Measurements from ENCODE around the gene ITGB7. TPM values are rescaled to one million over a fixed set of nuclear protein-coding genes. Genes with fewer than 3 reads are reported as not detected.
A peak's percentile ranks its signal among the peaks of the same experiment; 100 is the strongest.

ITGB7 gene
- total RNA-seq (2022), result 1.1 TPM in 2 replicates
- Bru-seq, nascent RNA, result percentile 14 among the genes with signal in this experiment
- percentile 22 among the genes with signal in this experiment for BruChase-seq, experiment 1, labeled RNA remaining after a 2-hour chase
- BruChase-seq, experiment 2, labeled RNA remaining after a 6-hour chase, result percentile 17 among the genes with signal in this experiment
- long read RNA-seq, partial matches to known transcripts, result 0 of 2 reads
- long read RNA-seq, other reads (novel, unspliced or antisense), result 2 of 2 reads

GRCh38 chr12:53207042-53207441, at the start of gene ITGB7:
TSS of gene ITGB7 (minus strand) at chr12:53207251. CDS start at chr12:53200443, 6,808 bp downstream.
- DNase-seq, result no peak
- no peaks in the 10 kb centered on the region for H3K36me3 ChIP-seq (ENCODE audit: control insufficient read depth, insufficient read depth, low read length)
- Mint-ChIP-seq H3K4me3 (ENCODE audit: unreplicated experiment) (no peak within 1 kb of the TSS), H3K4me1 (ENCODE audit: low read depth, unreplicated experiment) (no peaks in the 10 kb centered on the region), H3K36me3 (ENCODE audit: insufficient read depth, unreplicated experiment) (no peaks in the 10 kb centered on the region), H3K9me3 (ENCODE audit: unreplicated experiment) (no peaks in the 10 kb centered on the region), H3K27ac (ENCODE audit: unreplicated experiment) (peak within 1 kb of the TSS; percentile 40), H3K27me3 (ENCODE audit: insufficient read depth, unreplicated experiment) (no peaks in the 10 kb centered on the region)
- H3K27me3 ChIP-seq (replicated peaks; ENCODE audit: control insufficient read depth, insufficient read depth, low read length), result no peaks in the 10 kb centered on the region
- H3K4me3 ChIP-seq (ENCODE audit: low read depth, low read length), result no peak within 1 kb of the TSS
- BruUV-seq (replicated peaks), result no TSS peak
- H3K9me3 ChIP-seq, result no peaks in the 10 kb centered on the region
- H3K4me1 ChIP-seq, result no peaks in the 10 kb centered on the region
- ChIA-PET POLR2A (no interaction called here), CTCF (no interaction called here)
- TF ChIP-seq CTCF (IDR thresholded peaks at IDR 0.05; ENCODE audit: insufficient read depth in 1 of 2, low read depth in 1 of 2, low read length in 1 of 2, severe bottlenecking in 1 of 2, unreplicated experiment in 1 of 2), result no peak
- intact Hi-C loops (cut with micrococcal nuclease; ENCODE audit: unreplicated experiment), result no loop called here

- no TSS peak for BruUV-seq (replicated peaks)
- peaks cover 19% of the 10 kb centered on the region for H3K4me1 Mint-ChIP-seq (ENCODE audit: low read depth, unreplicated experiment)
- POLR2A ChIA-PET, result no interaction called here
- no peaks in the 10 kb centered on the region for H3K27me3 Mint-ChIP-seq (ENCODE audit: insufficient read depth, unreplicated experiment)
- DNase-seq, result no peak
- Histone ChIP-seq H3K9me3 (no peaks in the 10 kb centered on the region), H3K4me1 (peaks cover 8% of the 10 kb centered on the region), H3K4me3 (ENCODE audit: low read depth, low read length) (no peak overlapping the region), H3K27me3 (replicated peaks; ENCODE audit: control insufficient read depth, insufficient read depth, low read length) (no peaks in the 10 kb centered on the region), H3K36me3 (ENCODE audit: control insufficient read depth, insufficient read depth, low read length) (peaks cover 2% of the 10 kb centered on the region; the same call in 1 of the 2 replicates)
- intact Hi-C loops (cut with micrococcal nuclease; ENCODE audit: unreplicated experiment), result no loop called here
- no peak overlapping the region for H3K27ac Mint-ChIP-seq (ENCODE audit: unreplicated experiment)
- no peak overlapping the region for H3K4me3 Mint-ChIP-seq (ENCODE audit: unreplicated experiment)
- H3K9me3 Mint-ChIP-seq (ENCODE audit: unreplicated experiment), result no peaks in the 10 kb centered on the region
- CTCF ChIA-PET, result no interaction called here
- no peaks in the 10 kb centered on the region for H3K36me3 Mint-ChIP-seq (ENCODE audit: insufficient read depth, unreplicated experiment)
- TF ChIP-seq CTCF (IDR thresholded peaks at IDR 0.05; ENCODE audit: insufficient read depth in 1 of 2, low read depth in 1 of 2, low read length in 1 of 2, severe bottlenecking in 1 of 2, unreplicated experiment in 1 of 2), result no peak
Measured at GRCh38 chr12:53255996-53256395, 48.9 kb upstream of the ITGB7 start.

GRCh38 chr12:53254816-53255545, 47.9 kb upstream of the ITGB7 start:
- CTCF ChIA-PET, result interaction anchor here (1.4 kb wide), 1 partner anchor 35 kb away, joined by 3 read pairs; no protein-coding TSS in a partner anchor
- H3K27me3 Mint-ChIP-seq (ENCODE audit: insufficient read depth, unreplicated experiment), result no peaks in the 10 kb centered on the region
- intact Hi-C loops (cut with micrococcal nuclease; ENCODE audit: unreplicated experiment), result no loop called here

More at GRCh38 chr12:53254816-53255545, 47.9 kb upstream of the ITGB7 start:
- no peaks in the 10 kb centered on the region for H3K9me3 Mint-ChIP-seq (ENCODE audit: unreplicated experiment)
- peaks cover 22% of the 10 kb centered on the region for H3K4me1 Mint-ChIP-seq (ENCODE audit: low read depth, unreplicated experiment)
- peaks cover 14% of the 10 kb centered on the region for H3K4me1 ChIP-seq
- TF ChIP-seq CTCF (IDR thresholded peaks at IDR 0.05; ENCODE audit: insufficient read depth in 1 of 2, low read depth in 1 of 2, low read length in 1 of 2, severe bottlenecking in 1 of 2, unreplicated experiment in 1 of 2), result no peak
- no peak overlapping the region for H3K27ac Mint-ChIP-seq (ENCODE audit: unreplicated experiment)
- no peaks in the 10 kb centered on the region for H3K27me3 ChIP-seq (replicated peaks; ENCODE audit: control insufficient read depth, insufficient read depth, low read length)
- peaks cover 2% of the 10 kb centered on the region; the same call in 1 of the 2 replicates for H3K36me3 ChIP-seq (ENCODE audit: control insufficient read depth, insufficient read depth, low read length)
- no peak for DNase-seq
- H3K4me3 ChIP-seq (ENCODE audit: low read depth, low read length), result no peak overlapping the region
- H3K36me3 Mint-ChIP-seq (ENCODE audit: insufficient read depth, unreplicated experiment), result no peaks in the 10 kb centered on the region
- POLR2A ChIA-PET, result no interaction called here
- H3K4me3 Mint-ChIP-seq (ENCODE audit: unreplicated experiment), result no peak overlapping the region
- no TSS peak for BruUV-seq (replicated peaks)
- H3K9me3 ChIP-seq, result no peaks in the 10 kb centered on the region

Data from Caco-2 (cell line).